WTC11 (cell line): ENCODE results near the gene TNFRSF1B. TPM values are rescaled to one million over a fixed set of nuclear protein-coding genes. Genes with fewer than 3 reads are reported as not detected.

Experiments
- ATAC-seq: fragments of 200-7000 bp; cut with Tn5 transposase; 2 replicates; pipeline ENCODE4 v1.10.0; 2021; ENCODE audit warnings: mild to moderate bottlenecking, moderate library complexity
- CTCF ChIA-PET: fragments of 300-600 bp; sonication (Branson Sonifier 250); formaldehyde crosslinking; loops from one replicate; lab custom pipeline; 2021; ENCODE audit warnings: antibody characterized with exemption; lab: Charles Lee
- POLR2A ChIA-PET: fragments of 350-600 bp; sonication (Branson Sonifier 250); formaldehyde crosslinking; loops from one replicate; lab custom pipeline; 2021; ENCODE audit warnings: antibody characterized with exemption; lab: Charles Lee
- DNase-seq: peaks from one replicate; pipeline ENCODE4 v3.0.0; 2021; ENCODE audit warnings: low spot score
- H3K27ac Mint-ChIP-seq: 2 replicates; pipeline ENCODE4 v1.8.0; 2021; ENCODE audit warnings: mixed read lengths
- H3K27me3 Mint-ChIP-seq: 2 replicates; pipeline ENCODE4 v1.8.0; 2021; ENCODE audit warnings: low read depth, mild to moderate bottlenecking, moderate library complexity, mixed read lengths
- H3K36me3 Mint-ChIP-seq: 2 replicates; pipeline ENCODE4 v1.8.0; 2021; ENCODE audit warnings: mixed read lengths
- H3K4me1 Mint-ChIP-seq: 2 replicates; pipeline ENCODE4 v1.8.0; 2022; ENCODE audit warnings: mixed read lengths
- H3K4me3 Mint-ChIP-seq: 2 replicates; pipeline ENCODE4 v1.8.0; 2021; ENCODE audit warnings: mild to moderate bottlenecking, moderate library complexity, mixed read lengths
- H3K9me3 Mint-ChIP-seq: 2 replicates; pipeline ENCODE4 v1.8.0; 2021; ENCODE audit warnings: mixed read lengths
- GABPB1 ChIP-seq: sonication (generic); formaldehyde crosslinking; IDR thresholded peaks from 2 replicates; pipeline ENCODE4 v1.8.1; 2023; ENCODE audit warnings: mild to moderate bottlenecking, missing genetic modification reagents
- HMGA2 ChIP-seq: fragments of 250-450 bp; sonication (Bioruptor Pico); IDR thresholded peaks from 2 replicates; pipeline ENCODE4 v1.4.0; 2021; ENCODE audit warnings: mild to moderate bottlenecking, moderate library complexity
- KAT7 ChIP-seq: sonication (generic); formaldehyde crosslinking; IDR thresholded peaks from 2 replicates; pipeline ENCODE4 v1.8.1; 2023; ENCODE audit warnings: missing genetic modification reagents, mild to moderate bottlenecking, borderline replicate concordance
- NFATC4 ChIP-seq: fragments of 250-450 bp; sonication (Bioruptor Pico); IDR thresholded peaks from 2 replicates; pipeline ENCODE4 v1.9.0; 2021; ENCODE audit warnings: mild to moderate bottlenecking
- NR1H2 ChIP-seq: sonication (generic); formaldehyde crosslinking; IDR thresholded peaks from 2 replicates; pipeline ENCODE4 v1.9.0; 2021; ENCODE audit warnings: mild to moderate bottlenecking, moderate library complexity, missing genetic modification reagents
- NR3C1 ChIP-seq: sonication (generic); formaldehyde crosslinking; conservative IDR thresholded peaks from 2 replicates; pipeline ENCODE4 v1.8.1; 2023; ENCODE audit warnings: low read depth, mild to moderate bottlenecking, missing genetic modification reagents
- PREB ChIP-seq: sonication (generic); formaldehyde crosslinking; IDR thresholded peaks from 2 replicates; pipeline ENCODE4 v1.8.1; 2022; ENCODE audit warnings: mild to moderate bottlenecking, missing genetic modification reagents, moderate library complexity, borderline replicate concordance
- SMAD4 ChIP-seq: sonication (generic); formaldehyde crosslinking; IDR thresholded peaks from 2 replicates; pipeline ENCODE4 v1.8.0; 2022; ENCODE audit warnings: mild to moderate bottlenecking, missing genetic modification reagents
- TCF7 ChIP-seq: sonication (generic); formaldehyde crosslinking; IDR thresholded peaks from 2 replicates; pipeline ENCODE4 v1.8.0; 2022; ENCODE audit warnings: mild to moderate bottlenecking, low read depth, missing genetic modification reagents, moderate library complexity
- ZNF263 ChIP-seq: sonication (generic); formaldehyde crosslinking; IDR thresholded peaks from 2 replicates; pipeline ENCODE4 v1.8.1; 2022; ENCODE audit warnings: low read depth, mild to moderate bottlenecking, moderate library complexity, missing genetic modification reagents
- ZNF317 ChIP-seq: sonication (generic); formaldehyde crosslinking; IDR thresholded peaks from 2 replicates; pipeline ENCODE4 v1.8.1; 2023; ENCODE audit warnings: low read depth, mild to moderate bottlenecking, moderate library complexity, missing genetic modification reagents, borderline replicate concordance
- ZNF512 ChIP-seq: sonication (generic); formaldehyde crosslinking; IDR thresholded peaks from 2 replicates; pipeline ENCODE4 v1.8.1; 2022; ENCODE audit warnings: missing genetic modification reagents, borderline replicate concordance
- total RNA-seq: library from RNA; stranded (reverse); gene quantifications from 3 replicates; pipeline ENCODE4 v1.2.3, GENCODE V29; 2021
- TF ChIP-seq, protein P1 (sequence below): fragments of 250-450 bp; sonication (Bioruptor Pico); conservative IDR thresholded peaks from 2 replicates; pipeline ENCODE4 v1.9.0; 2021; ENCODE audit warnings: mild to moderate bottlenecking
- TF ChIP-seq, protein P2 (sequence below): sonication (generic); formaldehyde crosslinking; IDR thresholded peaks from 2 replicates; pipeline ENCODE4 v1.8.1; 2023; ENCODE audit warnings: mild to moderate bottlenecking, missing genetic modification reagents, moderate library complexity
- TF ChIP-seq, protein P3 (sequence below): sonication (generic); formaldehyde crosslinking; conservative IDR thresholded peaks from 2 replicates; pipeline ENCODE4 v1.8.1; 2022; ENCODE audit warnings: mild to moderate bottlenecking, missing genetic modification reagents
- TF ChIP-seq, protein P4 (sequence below): sonication (generic); formaldehyde crosslinking; IDR thresholded peaks from 2 replicates; pipeline ENCODE4 v1.8.1; 2022; ENCODE audit warnings: low read depth, missing genetic modification reagents, borderline replicate concordance

TNFRSF1B gene
- total RNA-seq, 1 experiment from 2014 or later = 2.7 TPM

- H3K4me3 Mint-ChIP-seq = no peak overlapping the region
- no peak for ATAC-seq
- TF ChIP-seq ZNF263 (CRISPR knock-in tag) (no peak), NFATC4 (CRISPR knock-in tag) (no peak), KAT7 (CRISPR knock-in tag) (no peak), ZNF317 (CRISPR knock-in tag) (no peak), NR3C1 (no peak), TCF7 (no peak), NR1H2 (no peak), PREB (CRISPR knock-in tag) (no peak), ZNF512 (CRISPR knock-in tag) (no peak), HMGA2 (no peak)
- TF ChIP-seq, protein P1, sequence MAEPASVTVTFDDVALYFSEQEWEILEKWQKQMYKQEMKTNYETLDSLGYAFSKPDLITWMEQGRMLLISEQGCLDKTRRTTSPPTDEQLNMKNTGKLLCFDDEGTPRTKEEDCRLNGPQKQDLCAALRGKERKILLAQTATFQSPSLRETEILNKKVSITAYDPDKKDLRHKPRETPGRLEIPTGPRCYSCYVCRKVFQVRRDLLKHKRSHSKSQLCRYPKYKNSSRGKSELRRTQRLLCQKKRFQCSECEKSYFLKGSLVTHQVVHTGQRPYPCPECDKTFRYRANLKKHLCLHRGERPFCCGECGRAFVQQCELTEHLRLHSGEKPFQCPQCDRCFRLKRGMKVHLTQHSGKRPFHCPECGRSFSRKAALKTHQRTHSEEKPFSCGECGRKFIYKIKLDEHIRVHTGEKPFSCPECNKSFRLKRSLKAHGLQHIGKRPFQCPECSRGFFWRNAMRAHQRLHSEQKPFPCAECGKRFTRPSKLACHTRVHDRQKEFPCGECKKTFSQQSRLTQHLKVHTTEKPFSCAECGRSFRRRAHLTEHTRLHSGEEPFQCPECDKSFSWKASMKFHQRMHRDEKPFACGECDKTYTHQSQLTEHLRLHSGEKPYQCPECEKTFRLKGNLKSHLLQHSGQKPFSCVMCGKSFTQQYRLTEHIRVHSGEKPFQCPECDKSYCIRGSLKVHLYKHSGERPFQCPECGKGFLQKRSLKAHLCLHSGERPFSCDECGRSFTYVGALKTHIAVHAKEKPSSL (CRISPR knock-in tag) = no peak
- TF ChIP-seq, protein P2, sequence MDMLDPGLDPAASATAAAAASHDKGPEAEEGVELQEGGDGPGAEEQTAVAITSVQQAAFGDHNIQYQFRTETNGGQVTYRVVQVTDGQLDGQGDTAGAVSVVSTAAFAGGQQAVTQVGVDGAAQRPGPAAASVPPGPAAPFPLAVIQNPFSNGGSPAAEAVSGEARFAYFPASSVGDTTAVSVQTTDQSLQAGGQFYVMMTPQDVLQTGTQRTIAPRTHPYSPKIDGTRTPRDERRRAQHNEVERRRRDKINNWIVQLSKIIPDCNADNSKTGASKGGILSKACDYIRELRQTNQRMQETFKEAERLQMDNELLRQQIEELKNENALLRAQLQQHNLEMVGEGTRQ = no peak
- TF ChIP-seq, protein P3, sequence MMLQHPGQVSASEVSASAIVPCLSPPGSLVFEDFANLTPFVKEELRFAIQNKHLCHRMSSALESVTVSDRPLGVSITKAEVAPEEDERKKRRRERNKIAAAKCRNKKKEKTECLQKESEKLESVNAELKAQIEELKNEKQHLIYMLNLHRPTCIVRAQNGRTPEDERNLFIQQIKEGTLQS (CRISPR knock-in tag) = no peak
- TF ChIP-seq, protein P4, sequence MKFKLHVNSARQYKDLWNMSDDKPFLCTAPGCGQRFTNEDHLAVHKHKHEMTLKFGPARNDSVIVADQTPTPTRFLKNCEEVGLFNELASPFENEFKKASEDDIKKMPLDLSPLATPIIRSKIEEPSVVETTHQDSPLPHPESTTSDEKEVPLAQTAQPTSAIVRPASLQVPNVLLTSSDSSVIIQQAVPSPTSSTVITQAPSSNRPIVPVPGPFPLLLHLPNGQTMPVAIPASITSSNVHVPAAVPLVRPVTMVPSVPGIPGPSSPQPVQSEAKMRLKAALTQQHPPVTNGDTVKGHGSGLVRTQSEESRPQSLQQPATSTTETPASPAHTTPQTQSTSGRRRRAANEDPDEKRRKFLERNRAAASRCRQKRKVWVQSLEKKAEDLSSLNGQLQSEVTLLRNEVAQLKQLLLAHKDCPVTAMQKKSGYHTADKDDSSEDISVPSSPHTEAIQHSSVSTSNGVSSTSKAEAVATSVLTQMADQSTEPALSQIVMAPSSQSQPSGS (CRISPR knock-in tag) = no peak
- peaks cover 14% of the 10 kb centered on the region for H3K27me3 Mint-ChIP-seq
- no peak overlapping the region for H3K27ac Mint-ChIP-seq
- no peak for DNase-seq
- no peaks in the 10 kb centered on the region for H3K36me3 Mint-ChIP-seq
- ChIA-PET CTCF (no interaction called here), POLR2A (no interaction called here)
- H3K4me1 Mint-ChIP-seq = peaks cover 29% of the 10 kb centered on the region
- H3K9me3 Mint-ChIP-seq = no peaks in the 10 kb centered on the region
These were observed 6.3 kb downstream of the TNFRSF1B start for GRCh38 chr1:12173041-12173509.

DNA sequence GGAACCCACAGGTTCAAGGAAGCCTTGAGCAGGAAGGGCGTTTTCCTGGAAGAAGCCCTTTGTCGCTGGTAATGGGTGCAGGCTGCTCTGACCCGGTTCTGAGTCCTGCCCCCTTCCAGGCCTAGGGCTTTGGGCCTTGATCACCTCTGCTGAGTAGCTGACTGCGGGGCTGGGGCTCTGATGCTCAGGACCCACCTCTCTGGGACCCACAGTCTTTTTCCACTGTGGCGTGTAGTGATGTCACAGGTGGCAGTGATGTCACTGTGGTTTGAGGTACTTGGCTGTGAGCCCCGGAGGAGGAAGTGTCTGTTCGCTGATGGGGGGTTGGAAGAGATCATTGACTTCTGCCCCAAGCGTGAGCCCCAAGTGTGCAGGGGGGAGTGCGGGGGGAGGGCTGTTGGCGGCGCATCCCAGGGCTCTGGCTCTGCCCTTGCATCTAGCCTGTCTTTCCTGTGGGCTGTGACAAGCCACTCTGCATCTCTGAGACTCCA is 6.9 kb downstream of the TNFRSF1B start:
- no peaks in the 10 kb centered on the region for H3K9me3 Mint-ChIP-seq
- CTCF ChIA-PET = interaction anchor here (0.5 to 2.0 kb wide), 3 partner anchors 23 to 443 kb away, joined by 3 to 8 read pairs (median 7); no protein-coding TSS in a partner anchor
- H3K4me3 Mint-ChIP-seq = no peak overlapping the region
- TF ChIP-seq PREB (CRISPR knock-in tag) = no peak
- TF ChIP-seq GABPB1 (CRISPR knock-in tag) = no peak
- no peak for TF ChIP-seq SMAD4 (CRISPR knock-in tag)
- DNase-seq (no peak), ATAC-seq (no peak)
- peaks cover 10% of the 10 kb centered on the region for H3K27me3 Mint-ChIP-seq
- POLR2A ChIA-PET = no interaction called here
- no peak overlapping the region for H3K27ac Mint-ChIP-seq
- H3K36me3 Mint-ChIP-seq = no peaks in the 10 kb centered on the region
- H3K4me1 Mint-ChIP-seq = peaks cover 29% of the 10 kb centered on the region
